Breast epithelium (tissue), 4 donors: ENCODE data around the gene PTPRN2. TPM values are rescaled to one million over a fixed set of nuclear protein-coding genes. Genes with fewer than 3 reads are reported as not detected.

ENCODE experiments used
- DNase-seq, 2 donors: peaks; one replicate each; pipeline ENCODE4 v3.0.0-alpha.2; 2019; ENCODE audit warnings: low spot score in 2 of 2
- H3K27ac ChIP-seq, 2 donors: fragments of 200-600 bp; sonication (generic) in 1 of 2; one replicate each; pipeline ENCODE4 v1.5.1; 2016 to 2019; ENCODE audit warnings: mild to moderate bottlenecking in 1 of 2
- H3K27me3 ChIP-seq, 2 donors: fragments of 200-600 bp; sonication (generic) in 1 of 2; one replicate each; pipeline versions ENCODE4 v1.5.1 to v1.6.0; 2017 to 2019; ENCODE audit warnings: control low read depth in 1 of 2, mild to moderate bottlenecking in 1 of 2
- H3K36me3 ChIP-seq: fragments of 200-600 bp; one replicate; pipeline ENCODE4 v1.5.1; 2019
- H3K4me1 ChIP-seq, 2 donors: fragments of 200-600 bp; sonication (generic); one replicate each; pipeline ENCODE4 v1.5.1; 2016 to 2019; ENCODE audit warnings: control low read depth in 1 of 2
- H3K4me3 ChIP-seq, 3 donors: fragments of 200-600 bp; sonication (generic); 1 replicate in 2 of 3; 2 replicates in 1 of 3; pipeline ENCODE4 v1.5.1; 2016 to 2019; ENCODE audit warnings: mild to moderate bottlenecking in 3 of 3, moderate library complexity in 2 of 3
- H3K9me3 ChIP-seq, 2 donors: fragments of 200-600 bp; sonication (generic) in 1 of 2; one replicate each; pipeline ENCODE4 v1.5.1; 2016 to 2019; ENCODE audit warnings: control low read depth in 1 of 2
- POLR2A ChIP-seq: fragments of 450-650 bp; IDR thresholded peaks from one replicate; pipeline ENCODE4 v1.6.1; 2016; ENCODE audit warnings: antibody characterized with exemption, mild to moderate bottlenecking, moderate library complexity
- POLR2AphosphoS5 ChIP-seq, 3 donors: sonication (generic); formaldehyde crosslinking; IDR thresholded peaks; one replicate each; pipeline ENCODE4 v1.6.1; 2017; ENCODE audit warnings: antibody characterized with exemption in 3 of 3
- intact Hi-C: fragments of 100-400 bp; cut with DNase I; formaldehyde crosslinking; loops from one replicate; pipeline ENCODE4 v1.15.1; 2023; ENCODE audit warnings: low total_unique reads
- total RNA-seq, 3 donors: library from RNA; depleted of rRNA; stranded (reverse); fragments of >200 nt; gene quantifications; one replicate each; pipeline ENCODE4 v1.1.0, GENCODE V29; 2016
- TF ChIP-seq, protein P1 (sequence below), 3 donors: fragments of 450-650 bp; IDR thresholded peaks; one replicate each; pipeline ENCODE4 v1.5.1; 2016 to 2017; ENCODE audit warnings: antibody characterized with exemption in 3 of 3, mild to moderate bottlenecking in 3 of 3, moderate library complexity in 3 of 3

The PTPRN2 gene
- total RNA-seq, 3 donors from 2014 or later, result 1.6 to 2.2 (median 2.2) TPM

DNA sequence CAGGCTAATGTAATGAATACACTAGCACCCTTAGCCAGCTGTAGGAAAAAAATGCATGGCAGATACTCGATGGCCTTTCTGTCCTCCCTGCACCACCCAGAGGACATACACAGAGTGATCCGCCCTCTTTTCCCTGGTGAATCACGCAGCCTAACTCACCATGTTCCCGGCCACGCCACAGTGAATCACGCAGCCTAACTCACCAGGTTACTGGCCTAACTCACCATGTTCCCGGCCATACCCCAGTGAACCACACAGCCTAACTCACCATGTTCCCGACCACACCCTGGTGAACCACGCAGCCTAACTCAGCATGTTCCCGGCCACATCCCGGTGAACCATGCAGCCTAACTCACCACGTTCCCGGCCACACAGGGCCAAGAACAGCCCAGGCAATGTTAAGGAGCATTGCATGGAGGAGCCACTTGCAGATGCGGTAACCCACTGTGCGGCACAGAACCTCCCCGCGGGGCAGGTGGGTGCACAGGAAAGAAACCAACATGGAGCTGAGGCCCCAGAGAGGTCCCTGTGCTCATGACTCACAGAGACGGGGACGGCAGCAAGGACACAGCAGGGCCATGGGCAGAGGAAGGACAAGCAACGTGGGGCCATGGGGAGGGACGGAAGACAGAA lies 742.3 kb downstream of the PTPRN2 start:
- H3K9me3 ChIP-seq, result peaks cover 0 to 5% of the 10 kb centered on the region in 2 donors
- H3K27me3 ChIP-seq, result peaks cover 0 to 6% of the 10 kb centered on the region in 2 donors
- no peak for TF ChIP-seq POLR2A
- TF ChIP-seq POLR2AphosphoS5 (IDR thresholded peaks at IDR 0.05), result no peak
- TF ChIP-seq, protein P1, sequence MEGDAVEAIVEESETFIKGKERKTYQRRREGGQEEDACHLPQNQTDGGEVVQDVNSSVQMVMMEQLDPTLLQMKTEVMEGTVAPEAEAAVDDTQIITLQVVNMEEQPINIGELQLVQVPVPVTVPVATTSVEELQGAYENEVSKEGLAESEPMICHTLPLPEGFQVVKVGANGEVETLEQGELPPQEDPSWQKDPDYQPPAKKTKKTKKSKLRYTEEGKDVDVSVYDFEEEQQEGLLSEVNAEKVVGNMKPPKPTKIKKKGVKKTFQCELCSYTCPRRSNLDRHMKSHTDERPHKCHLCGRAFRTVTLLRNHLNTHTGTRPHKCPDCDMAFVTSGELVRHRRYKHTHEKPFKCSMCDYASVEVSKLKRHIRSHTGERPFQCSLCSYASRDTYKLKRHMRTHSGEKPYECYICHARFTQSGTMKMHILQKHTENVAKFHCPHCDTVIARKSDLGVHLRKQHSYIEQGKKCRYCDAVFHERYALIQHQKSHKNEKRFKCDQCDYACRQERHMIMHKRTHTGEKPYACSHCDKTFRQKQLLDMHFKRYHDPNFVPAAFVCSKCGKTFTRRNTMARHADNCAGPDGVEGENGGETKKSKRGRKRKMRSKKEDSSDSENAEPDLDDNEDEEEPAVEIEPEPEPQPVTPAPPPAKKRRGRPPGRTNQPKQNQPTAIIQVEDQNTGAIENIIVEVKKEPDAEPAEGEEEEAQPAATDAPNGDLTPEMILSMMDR (IDR thresholded peaks at IDR 0.05), result no peak
- no peaks in the 10 kb centered on the region for H3K4me1 ChIP-seq
- intact Hi-C loops, result no loop called here
- no peak overlapping the region for H3K27ac ChIP-seq
- H3K36me3 ChIP-seq, result no peaks in the 10 kb centered on the region
- no peak for DNase-seq
- no peak overlapping the region for H3K4me3 ChIP-seq

DNA sequence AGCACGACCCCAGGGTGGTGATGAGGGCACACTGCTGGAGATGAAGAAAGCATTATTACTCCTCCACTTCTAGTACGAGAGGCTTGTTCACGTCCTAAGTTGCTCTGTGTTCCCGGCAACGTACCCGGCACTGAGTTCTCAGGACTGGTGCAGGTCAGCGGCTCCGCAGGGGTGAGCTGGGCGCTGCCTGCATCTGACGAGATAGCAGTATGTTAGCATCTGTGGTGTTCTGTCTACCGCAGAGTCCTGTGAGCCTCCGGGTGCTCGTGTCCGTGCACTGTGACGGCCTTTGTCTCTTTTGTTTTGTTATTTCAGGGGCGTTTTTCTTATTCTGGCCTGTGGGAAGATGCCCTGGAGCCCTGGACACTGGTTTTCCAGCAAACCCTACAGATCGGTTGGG lies 743.0 kb downstream of the PTPRN2 start:
- intact Hi-C loops, result no loop called here
- DNase-seq, result no peak

DNA sequence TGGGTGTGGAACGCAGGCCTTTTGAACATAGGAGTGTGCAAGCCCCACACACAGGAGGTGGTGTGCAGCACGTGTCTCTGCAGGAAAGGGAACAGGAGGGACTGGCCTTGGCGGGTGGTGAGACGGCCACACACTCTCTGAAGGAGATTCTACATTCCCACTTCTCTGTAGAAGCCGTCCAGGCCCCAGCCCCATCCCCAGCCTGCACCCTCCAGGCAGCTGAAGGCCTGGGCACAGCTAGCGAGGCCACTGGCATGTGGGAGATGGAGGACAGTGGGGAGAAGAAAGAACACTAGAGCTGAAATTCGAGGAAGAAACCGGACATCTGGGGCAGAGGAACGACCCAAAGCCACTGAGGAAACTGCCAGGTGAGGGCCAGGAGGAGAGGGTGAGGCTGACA lies 743.5 kb downstream of the PTPRN2 start:
- Histone ChIP-seq H3K27me3 (peaks cover 0 to 6% of the 10 kb centered on the region in 2 donors), H3K9me3 (peaks cover 0 to 5% of the 10 kb centered on the region in 2 donors), H3K36me3 (no peaks in the 10 kb centered on the region), H3K27ac (no peak overlapping the region), H3K4me1 (no peaks in the 10 kb centered on the region), H3K4me3 (no peak overlapping the region)
- DNase-seq, result no peak
- intact Hi-C loops, result no loop called here
- TF ChIP-seq, protein P1 (IDR thresholded peaks at IDR 0.05), result no peak
- no peak for TF ChIP-seq POLR2AphosphoS5 (IDR thresholded peaks at IDR 0.05)
- no peak for TF ChIP-seq POLR2A

More for the DNA sequence above, 743.0 kb downstream of the PTPRN2 start:
- no peak overlapping the region for H3K4me3 ChIP-seq
- no peak for TF ChIP-seq POLR2A
- TF ChIP-seq, protein P1 (IDR thresholded peaks at IDR 0.05), result no peak
- TF ChIP-seq POLR2AphosphoS5 (IDR thresholded peaks at IDR 0.05), result no peak
- H3K4me1 ChIP-seq, result no peaks in the 10 kb centered on the region
- H3K36me3 ChIP-seq, result no peaks in the 10 kb centered on the region
- peaks cover 0 to 6% of the 10 kb centered on the region in 2 donors for H3K27me3 ChIP-seq
- H3K27ac ChIP-seq, result no peak overlapping the region
- H3K9me3 ChIP-seq, result peaks cover 0 to 5% of the 10 kb centered on the region in 2 donors

DNA sequence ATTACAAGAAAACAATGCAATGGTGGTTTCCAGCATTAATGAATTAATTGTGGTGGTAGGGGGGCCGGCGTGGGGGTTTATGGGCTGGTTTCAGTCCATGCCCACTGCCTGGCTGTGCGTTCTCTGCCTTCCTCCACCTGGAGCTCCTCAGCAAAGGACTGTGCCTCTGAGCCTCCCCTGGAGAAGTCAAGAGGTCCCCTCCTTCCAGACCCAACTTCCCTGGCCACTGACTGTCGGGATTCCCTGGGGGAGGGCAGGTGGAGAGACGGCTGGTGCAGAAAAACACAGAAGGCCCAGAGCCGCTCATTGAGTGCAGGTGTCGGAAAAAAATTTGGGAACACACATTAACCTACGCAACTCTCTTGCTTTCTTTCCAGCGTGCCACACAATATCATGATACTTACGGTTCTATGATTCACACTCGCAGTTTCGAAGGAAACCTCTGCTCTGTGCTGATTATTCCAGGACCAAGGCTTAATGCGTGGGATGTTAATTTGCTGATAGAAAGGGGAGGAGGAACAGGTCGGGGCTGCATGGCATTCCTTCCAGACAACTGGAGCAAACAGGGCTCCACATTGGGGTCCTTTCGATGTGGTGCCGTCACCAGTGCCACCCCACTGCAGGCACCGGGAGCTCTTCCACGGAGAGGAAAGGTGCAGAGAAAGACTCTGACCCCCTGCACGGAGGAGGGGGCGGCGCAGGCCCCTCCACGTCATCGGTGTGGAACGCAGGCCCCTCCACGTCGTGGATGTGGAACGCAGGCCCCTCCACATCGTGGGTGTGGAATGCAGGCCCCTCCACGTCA lies 744.1 kb downstream of the PTPRN2 start:
- Histone ChIP-seq H3K4me3 (no peak overlapping the region), H3K36me3 (no peaks in the 10 kb centered on the region), H3K9me3 (peaks cover 0 to 5% of the 10 kb centered on the region in 2 donors), H3K4me1 (no peaks in the 10 kb centered on the region), H3K27me3 (peaks cover 0 to under 1% of the 10 kb centered on the region in 2 donors), H3K27ac (no peak overlapping the region)
- no peak for DNase-seq
- TF ChIP-seq POLR2A (no peak), POLR2AphosphoS5 (IDR thresholded peaks at IDR 0.05) (no peak)
- TF ChIP-seq, protein P1 (IDR thresholded peaks at IDR 0.05), result no peak
- intact Hi-C loops, result no loop called here

DNA sequence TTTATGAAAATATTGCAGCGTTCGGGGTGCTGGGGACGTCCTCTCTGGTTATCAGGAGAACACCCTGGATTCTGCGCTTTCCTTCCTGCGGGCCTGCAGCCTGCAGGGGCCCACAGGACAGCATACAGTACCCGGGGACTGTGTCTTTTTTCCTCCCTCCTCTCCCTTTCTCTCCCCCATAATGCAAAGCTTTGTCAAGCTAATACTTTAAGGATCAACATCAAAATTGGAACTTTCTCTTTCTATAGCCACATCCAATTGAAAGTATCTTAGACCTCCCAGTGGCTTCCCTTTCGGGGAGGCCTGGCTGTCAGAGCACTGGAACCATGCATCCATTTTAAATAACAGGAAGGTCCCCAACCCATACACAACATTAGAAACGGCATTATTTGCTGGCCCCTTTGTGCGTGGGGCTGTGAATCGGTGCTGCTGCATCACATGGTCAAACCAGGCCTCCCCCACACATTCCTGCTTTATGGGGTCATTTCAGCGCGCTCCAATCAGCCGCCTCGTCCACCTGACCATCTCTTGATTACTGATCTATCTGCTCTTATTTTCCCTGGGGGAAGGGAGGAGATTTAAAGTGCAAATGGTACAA lies 745.8 kb downstream of the PTPRN2 start:
- intact Hi-C loops, result no loop called here
- TF ChIP-seq POLR2AphosphoS5 (IDR thresholded peaks at IDR 0.05) (no peak), POLR2A (no peak)
- TF ChIP-seq, protein P1 (IDR thresholded peaks at IDR 0.05), result no peak
- Histone ChIP-seq H3K4me1 (no peaks in the 10 kb centered on the region), H3K27me3 (no peaks in the 10 kb centered on the region), H3K36me3 (no peaks in the 10 kb centered on the region), H3K9me3 (peaks cover 0 to 5% of the 10 kb centered on the region in 2 donors), H3K27ac (no peak overlapping the region), H3K4me3 (no peak overlapping the region)
- no peak for DNase-seq
